Hematopoietic multipotent progenitor cell treated with erythropoietin and hydrocortisone succinate and interleukin-3 and kit ligand, for 4 days (in vitro differentiated cells): ENCODE data around the gene SNAPC4.
A peak's percentile ranks its signal among the peaks of the same experiment; 100 is the strongest.

ENCODE experiments used
- DNase-seq: peaks from one replicate; pipeline ENCODE4 v3.0.0-alpha.2; 2015

Gene SNAPC4

GRCh38 chr9:136391737-136392537, 8.0 kb downstream of the SNAPC4 start:
- DNase-seq, result no peak

- DNase-seq, result peak; percentile 78
These were observed 10.6 kb downstream of the SNAPC4 start for GRCh38 chr9:136389396-136389795.

GRCh38 chr9:136387217-136387616, 12.8 kb downstream of the SNAPC4 start:
- no peak for DNase-seq

GRCh38 chr9:136386018-136386417, 14.0 kb downstream of the SNAPC4 start:
- DNase-seq, result no peak

- peak; percentile 26 for DNase-seq
These were observed 15.0 kb downstream of the SNAPC4 start for GRCh38 chr9:136385015-136385414.

GRCh38 chr9:136383436-136383835, 16.5 kb downstream of the SNAPC4 start:
- no peak for DNase-seq

GRCh38 chr9:136381966-136382513, 17.9 kb downstream of the SNAPC4 start:
- DNase-seq, result no peak

- DNase-seq, result no peak
These were observed 18.7 kb downstream of the SNAPC4 start for GRCh38 chr9:136381311-136381710.

GRCh38 chr9:136380381-136380780, 19.6 kb downstream of the SNAPC4 start:
- no peak for DNase-seq

- DNase-seq, result no peak
These were observed 20.1 kb downstream of the SNAPC4 start for GRCh38 chr9:136379891-136380290.

GRCh38 chr9:136379401-136379800, 20.6 kb downstream of the SNAPC4 start:
- DNase-seq, result no peak

- DNase-seq, result no peak
These were observed 21.0 kb downstream of the SNAPC4 start for GRCh38 chr9:136379003-136379287.

GRCh38 chr9:136378170-136379002, 21.6 kb downstream of the SNAPC4 start:
- DNase-seq, result no peak

GRCh38 chr9:136377341-136378169, 22.4 kb downstream of the SNAPC4 start:
- DNase-seq, result peak; percentile 40

GRCh38 chr9:136376457-136376856, 23.5 kb downstream of the SNAPC4 start:
- DNase-seq, result no peak

GRCh38 chr9:136375096-136375495, 24.9 kb downstream of the SNAPC4 start:
- DNase-seq, result no peak

- no peak for DNase-seq
These were observed 25.8 kb downstream of the SNAPC4 start for GRCh38 chr9:136374183-136374575.

GRCh38 chr9:136373300-136374182, 26.4 kb downstream of the SNAPC4 start, which contains the start of gene CARD9:
TSS of gene CARD9 (minus strand) at chr9:136373669. CDS start at chr9:136372078, 1,591 bp downstream.
- DNase-seq, result peak; percentile 86

GRCh38 chr9:136372561-136373299, 27.2 kb downstream of the SNAPC4 start:
- peak; percentile 92 for DNase-seq

GRCh38 chr9:136372006-136372405, 28.0 kb downstream of the SNAPC4 start:
- DNase-seq, result no peak

- DNase-seq, result no peak
These were observed 28.5 kb downstream of the SNAPC4 start for GRCh38 chr9:136371533-136371880.
